Activated CD4-positive, alpha-beta T cell treated with anti-CD3 and anti-CD28 coated beads for 36 hours (primary cell): ENCODE results near the gene RLN3. TPM values are rescaled to one million over a fixed set of nuclear protein-coding genes. Genes with fewer than 3 reads are reported as not detected.

ENCODE experiments used
- ATAC-seq: fragments of 200-7000 bp; cut with Tn5 transposase; one replicate; pipeline ENCODE4 v1.10.0; 2021; ENCODE audit warnings: mild to moderate bottlenecking, moderate library complexity
- CTCF ChIA-PET: fragments of 350-600 bp; sonication (Branson Sonifier 250); formaldehyde crosslinking; loops from one replicate; lab custom pipeline; 2021; ENCODE audit warnings: antibody characterized with exemption; lab: Charles Lee
- POLR2A ChIA-PET: fragments of 350-600 bp; sonication (Branson Sonifier 250); formaldehyde crosslinking; loops from one replicate; lab custom pipeline; 2021; ENCODE audit warnings: antibody characterized with exemption, inconsistent platforms; lab: Charles Lee
- DNase-seq: peaks from one replicate; pipeline ENCODE4 v3.0.0-alpha.2; 2020
- H3K27ac Mint-ChIP-seq: one replicate; pipeline ENCODE4 v1.8.0; 2021; ENCODE audit warnings: mixed read lengths
- H3K27me3 Mint-ChIP-seq: one replicate; pipeline ENCODE4 v1.8.0; 2021; ENCODE audit warnings: mixed read lengths
- H3K36me3 Mint-ChIP-seq: one replicate; pipeline ENCODE4 v1.8.0; 2021; ENCODE audit warnings: low read depth, mixed read lengths
- H3K4me1 Mint-ChIP-seq: one replicate; pipeline ENCODE4 v1.8.0; 2021; ENCODE audit warnings: mixed read lengths
- H3K4me3 Mint-ChIP-seq: one replicate; pipeline ENCODE4 v1.8.0; 2021; ENCODE audit warnings: mild to moderate bottlenecking, moderate library complexity, mixed read lengths
- H3K9me3 Mint-ChIP-seq: one replicate; pipeline ENCODE4 v1.8.0; 2021; ENCODE audit warnings: low read depth, mixed read lengths
- intact Hi-C, 2 experiments: fragments of 100-400 bp; cut with DNase I in 1 of 2; cut with micrococcal nuclease in 1 of 2; formaldehyde crosslinking; loops; one replicate each; pipeline versions ENCODE4 v1.14.2 to v1.15.1; 2022 to 2024; cut with DNase I, micrococcal nuclease
- total RNA-seq, 2 experiments: library from RNA; stranded (reverse); gene quantifications; one replicate each; pipeline ENCODE4 v1.2.3, GENCODE V29; 2021

RLN3 gene
- total RNA-seq, 2 experiments from 2014 or later = not detected

DNA sequence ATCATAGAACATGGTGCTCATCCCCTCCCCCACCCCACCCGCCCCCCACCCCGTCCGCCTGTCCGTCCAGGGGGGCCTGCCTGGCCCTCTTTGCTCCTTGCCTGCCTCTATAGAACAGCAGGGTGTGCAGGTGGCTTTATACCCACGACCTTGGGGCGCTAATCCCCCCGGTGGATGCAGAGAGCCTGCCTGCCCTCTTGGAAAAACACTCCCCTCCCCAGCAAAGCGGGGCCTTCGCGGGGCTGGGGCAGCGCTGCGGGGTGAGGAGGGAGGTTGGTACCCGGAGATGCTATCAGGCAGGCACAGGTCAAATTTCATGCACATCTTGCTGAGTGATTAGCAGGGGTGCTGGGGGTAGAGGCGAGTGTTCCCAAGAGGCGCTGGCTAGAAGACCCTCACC, 43.8 kb upstream of the RLN3 start:
- CTCF ChIA-PET = interaction anchor here (0.6 to 1.1 kb wide), 2 partner anchors 58 to 80 kb away, joined by 3 read pairs; no protein-coding TSS in a partner anchor
- intact Hi-C loops = no loop called here
- Mint-ChIP-seq H3K36me3 (peaks cover 11% of the 10 kb centered on the region), H3K27ac (no peak overlapping the region), H3K4me1 (peaks cover 59% of the 10 kb centered on the region), H3K27me3 (no peaks in the 10 kb centered on the region), H3K9me3 (no peaks in the 10 kb centered on the region), H3K4me3 (no peak overlapping the region)
- ATAC-seq (no peak), DNase-seq (no peak)
- POLR2A ChIA-PET = no interaction called here

DNA sequence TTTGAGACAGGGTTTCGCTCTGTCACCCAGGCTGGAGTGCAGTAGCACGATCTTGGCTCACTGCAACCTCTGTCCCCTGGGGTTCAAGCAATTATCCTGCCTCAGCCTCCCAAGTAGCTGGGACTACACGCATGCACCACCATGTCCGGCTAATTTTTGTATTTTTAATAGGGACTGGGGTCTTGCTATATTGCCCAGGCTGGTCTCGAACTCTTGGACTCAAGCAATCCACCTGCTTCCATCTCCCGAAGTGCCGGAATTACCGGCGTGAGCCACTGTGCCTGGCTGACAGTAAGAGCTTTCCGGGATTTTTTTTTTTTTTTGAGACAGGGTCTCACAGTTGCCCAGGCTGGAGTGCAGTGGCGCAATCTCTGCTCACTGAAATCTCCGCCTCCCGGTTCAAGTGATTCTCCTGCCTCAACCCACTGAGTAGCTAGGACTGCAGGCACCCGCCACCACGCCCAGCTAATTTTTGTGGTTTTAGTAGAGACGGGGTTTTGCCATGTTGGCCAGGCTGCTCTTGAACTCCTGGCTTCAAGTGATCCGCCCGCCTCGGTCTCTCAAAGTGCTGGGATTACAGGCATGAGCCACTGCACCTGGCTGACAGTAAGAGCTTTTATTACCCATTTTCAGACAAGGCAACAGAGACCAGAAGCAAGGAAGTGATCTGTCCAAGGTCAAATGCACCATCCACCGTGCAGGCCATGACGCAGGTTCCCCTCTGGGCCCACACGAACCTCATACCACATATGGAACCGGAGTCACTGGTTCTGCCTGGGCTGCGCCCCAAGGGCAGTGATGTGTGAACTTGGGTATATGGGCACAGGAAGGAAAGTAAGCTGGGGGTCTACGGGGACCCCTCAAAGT, 42.8 kb upstream of the RLN3 start:
- Mint-ChIP-seq H3K4me3 (peak overlapping the region; percentile 1), H3K9me3 (no peaks in the 10 kb centered on the region), H3K27me3 (no peaks in the 10 kb centered on the region), H3K4me1 (peaks cover 63% of the 10 kb centered on the region), H3K36me3 (peaks cover 18% of the 10 kb centered on the region), H3K27ac (peak overlapping the region; percentile 97)
- CTCF ChIA-PET = interaction anchor here (0.6 to 1.6 kb wide), 5 partner anchors 19 to 222 kb away, joined by 3 to 4 read pairs (median 3); partner anchors contain the start of gene MISP3
- ATAC-seq = no peak
- intact Hi-C loops = loop anchor here in 1 of 2 experiments (5.0 kb wide), 2 partner anchors 33 to 47 kb away; partner anchors contain the start of genes DCAF15 and IL27RA
- peak; percentile 41 for DNase-seq
- POLR2A ChIA-PET = interaction anchor here (0.8 to 1.4 kb wide), 2 partner anchors 21 to 234 kb away, joined by 3 to 7 read pairs; partner anchors contain the start of gene RFX1

GRCh38 chr19:13985771-13986347, 42.1 kb upstream of the RLN3 start:
- H3K27me3 Mint-ChIP-seq = no peaks in the 10 kb centered on the region
- ATAC-seq (peak; percentile 8), DNase-seq (peak; percentile 53)
- H3K36me3 Mint-ChIP-seq = peaks cover 19% of the 10 kb centered on the region
- H3K27ac Mint-ChIP-seq = peak overlapping the region; percentile 97
- ChIA-PET CTCF (interaction anchor here (0.6 to 1.6 kb wide), 4 partner anchors 8 to 59 kb away, joined by 3 to 4 read pairs (median 4); no protein-coding TSS in a partner anchor), POLR2A (interaction anchor here (0.8 to 1.9 kb wide), 5 partner anchors 8 to 395 kb away, joined by 3 to 7 read pairs (median 5); partner anchors contain the start of genes ADGRE5 and RFX1)
- peaks cover 65% of the 10 kb centered on the region for H3K4me1 Mint-ChIP-seq
- peak overlapping the region; percentile 63 for H3K4me3 Mint-ChIP-seq
- intact Hi-C loops = loop anchor here (1.0 to 5.0 kb wide), 8 partner anchors 20 to 151 kb away; partner anchors contain the start of genes DCAF15 (in 2 of the 2), RFX1 (in 2 of the 2), BRME1 (in 1 of the 2) and CC2D1A (in 1 of the 2)
- H3K9me3 Mint-ChIP-seq = no peaks in the 10 kb centered on the region

DNA sequence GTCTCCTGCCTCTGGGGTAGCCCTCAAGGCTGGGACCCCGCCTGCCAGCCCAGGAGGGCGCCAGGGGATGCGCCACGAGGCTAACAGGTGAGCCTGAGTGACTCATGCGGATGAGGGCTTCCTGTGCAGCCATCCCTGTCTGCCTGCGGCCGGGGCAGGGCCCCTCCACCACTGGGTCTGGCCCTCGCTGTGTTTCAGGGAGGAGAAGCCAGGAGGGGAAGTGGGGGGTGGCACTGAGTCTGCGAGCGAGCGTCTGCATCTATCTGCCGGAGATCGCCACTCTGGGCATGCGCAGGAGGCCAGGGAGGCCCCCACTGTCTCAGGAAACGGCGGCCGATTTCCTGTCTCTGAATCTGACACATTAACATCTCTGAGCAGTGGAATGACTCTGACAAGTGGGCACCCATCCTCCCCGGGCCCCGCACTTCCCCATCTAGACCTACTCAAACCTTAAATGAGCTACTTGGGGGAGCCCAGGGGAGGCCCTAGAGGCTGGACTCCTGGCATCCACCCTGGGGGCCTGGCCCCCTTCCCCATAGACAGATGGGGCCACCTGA, 41.5 kb upstream of the RLN3 start:
- POLR2A ChIA-PET = interaction anchor here (1.0 to 1.9 kb wide), 3 partner anchors 9 to 394 kb away, joined by 3 to 6 read pairs (median 5); partner anchors contain the start of gene ADGRE5
- H3K27ac Mint-ChIP-seq = peak overlapping the region; percentile 97
- peaks cover 65% of the 10 kb centered on the region for H3K4me1 Mint-ChIP-seq
- no peaks in the 10 kb centered on the region for H3K27me3 Mint-ChIP-seq
- no peaks in the 10 kb centered on the region for H3K9me3 Mint-ChIP-seq
- intact Hi-C loops = loop anchor here (1.0 to 5.0 kb wide), 8 partner anchors 20 to 151 kb away; partner anchors contain the start of genes DCAF15 (in 2 of the 2), RFX1 (in 2 of the 2), BRME1 (in 1 of the 2) and CC2D1A (in 1 of the 2)
- peak; percentile 100 for DNase-seq
- H3K36me3 Mint-ChIP-seq = peaks cover 25% of the 10 kb centered on the region
- ATAC-seq = peak; percentile 92
- peak overlapping the region; percentile 63 for H3K4me3 Mint-ChIP-seq
- CTCF ChIA-PET = interaction anchor here (0.6 to 1.6 kb wide), 5 partner anchors 8 to 62 kb away, joined by 3 to 4 read pairs (median 3); no protein-coding TSS in a partner anchor

DNA sequence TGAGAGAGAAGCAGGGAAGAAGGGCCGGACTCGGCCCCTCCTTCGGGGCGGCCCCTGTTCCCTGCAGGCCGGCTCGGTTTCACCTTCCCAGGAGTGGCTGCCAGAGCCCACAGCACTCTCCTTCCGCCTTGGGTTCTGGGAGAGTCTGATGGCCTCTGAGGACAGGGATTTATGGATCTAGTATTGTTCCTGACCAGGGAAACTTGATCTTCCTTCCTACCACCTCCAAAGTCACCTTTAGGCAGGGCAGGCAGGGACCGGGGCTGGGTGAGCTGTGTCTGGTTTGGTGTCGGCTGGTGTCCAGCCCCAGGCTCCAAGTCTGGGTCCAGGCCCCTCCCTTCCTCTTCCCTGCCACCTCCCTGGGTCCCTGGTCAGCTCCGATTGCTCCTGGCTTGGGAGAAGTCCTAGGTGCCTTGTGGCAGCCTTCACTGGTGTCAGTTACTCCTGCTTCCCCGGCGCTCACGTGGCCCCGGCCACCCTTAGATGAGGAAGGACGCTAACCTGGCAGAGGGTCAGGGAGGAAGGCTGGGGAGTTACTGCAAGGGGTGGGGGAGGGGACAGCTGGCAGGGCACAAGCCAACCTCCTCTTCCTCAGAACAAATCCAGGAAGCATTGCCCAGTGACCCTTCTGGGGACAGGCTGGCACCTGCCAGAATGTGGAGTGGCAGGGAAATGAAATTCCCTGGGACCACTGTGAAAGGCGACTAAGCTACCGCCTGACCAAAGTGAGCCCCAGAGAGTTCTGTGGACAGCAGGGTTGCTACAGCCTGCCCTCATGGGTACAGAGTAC, 40.7 kb upstream of the RLN3 start:
- Mint-ChIP-seq H3K9me3 (no peaks in the 10 kb centered on the region), H3K36me3 (peaks cover 27% of the 10 kb centered on the region), H3K4me1 (peaks cover 65% of the 10 kb centered on the region), H3K27me3 (no peaks in the 10 kb centered on the region), H3K27ac (peak overlapping the region; percentile 97), H3K4me3 (peak overlapping the region; percentile 63)
- intact Hi-C loops = loop anchor here in 1 of 2 experiments (5.0 kb wide), 2 partner anchors 35 to 45 kb away; partner anchors contain the start of genes DCAF15 and IL27RA
- CTCF ChIA-PET = interaction anchor here (0.5 to 0.6 kb wide), 2 partner anchors 61 to 359 kb away, joined by 3 read pairs; no protein-coding TSS in a partner anchor
- POLR2A ChIA-PET = interaction anchor here (0.6 to 1.9 kb wide), 5 partner anchors 10 to 394 kb away, joined by 3 to 6 read pairs (median 3); partner anchors contain the start of gene ADGRE5
- no peak for ATAC-seq
- no peak for DNase-seq

DNA sequence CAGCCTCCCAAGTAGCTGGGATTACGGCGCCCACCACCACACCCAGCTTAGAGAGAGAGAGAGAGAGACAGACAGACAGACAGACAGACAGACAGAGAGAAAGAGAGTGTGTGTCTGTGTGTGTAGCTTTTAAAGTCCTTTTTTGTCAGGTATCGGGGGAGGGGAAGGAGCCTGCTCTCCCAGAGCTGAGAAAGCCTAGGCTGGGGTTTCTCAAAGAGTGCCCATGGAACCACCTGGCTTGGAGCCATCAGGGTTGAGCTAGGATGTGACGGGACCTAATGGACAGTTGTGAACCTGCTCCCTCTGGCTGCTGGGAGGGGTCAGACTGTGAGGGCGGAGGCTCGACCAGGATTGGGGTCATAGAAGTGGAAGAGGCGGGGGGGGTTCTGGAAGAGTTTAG, 38.5 kb upstream of the RLN3 start:
- H3K27me3 Mint-ChIP-seq = no peaks in the 10 kb centered on the region
- intact Hi-C loops = loop anchor here in 1 of 2 experiments (5.0 kb wide), 2 partner anchors 37 to 43 kb away; partner anchors contain the start of genes DCAF15 and IL27RA
- peaks cover 51% of the 10 kb centered on the region for H3K4me1 Mint-ChIP-seq

GRCh38 chr19:13990085-13990484, 37.9 kb upstream of the RLN3 start:
- Mint-ChIP-seq H3K27me3 (no peaks in the 10 kb centered on the region), H3K36me3 (peaks cover 29% of the 10 kb centered on the region), H3K9me3 (no peaks in the 10 kb centered on the region), H3K4me1 (peaks cover 46% of the 10 kb centered on the region), H3K27ac (peak overlapping the region; percentile 10), H3K4me3 (no peak overlapping the region)
- ChIA-PET CTCF (no interaction called here), POLR2A (interaction anchor here (1.1 kb wide), 1 partner anchor 18 kb away, joined by 4 read pairs; no protein-coding TSS in a partner anchor)
- intact Hi-C loops = no loop called here
- no peak for ATAC-seq
- DNase-seq = no peak

More for the DNA sequence above, 38.5 kb upstream of the RLN3 start:
- H3K4me3 Mint-ChIP-seq = no peak overlapping the region
- no peaks in the 10 kb centered on the region for H3K9me3 Mint-ChIP-seq
- DNase-seq (no peak), ATAC-seq (no peak)
- H3K36me3 Mint-ChIP-seq = peaks cover 27% of the 10 kb centered on the region
- ChIA-PET CTCF (no interaction called here), POLR2A (interaction anchor here (1.1 to 1.4 kb wide), 2 partner anchors 17 to 19 kb away, joined by 3 to 4 read pairs; no protein-coding TSS in a partner anchor)
- peak overlapping the region; percentile 66 for H3K27ac Mint-ChIP-seq

DNA sequence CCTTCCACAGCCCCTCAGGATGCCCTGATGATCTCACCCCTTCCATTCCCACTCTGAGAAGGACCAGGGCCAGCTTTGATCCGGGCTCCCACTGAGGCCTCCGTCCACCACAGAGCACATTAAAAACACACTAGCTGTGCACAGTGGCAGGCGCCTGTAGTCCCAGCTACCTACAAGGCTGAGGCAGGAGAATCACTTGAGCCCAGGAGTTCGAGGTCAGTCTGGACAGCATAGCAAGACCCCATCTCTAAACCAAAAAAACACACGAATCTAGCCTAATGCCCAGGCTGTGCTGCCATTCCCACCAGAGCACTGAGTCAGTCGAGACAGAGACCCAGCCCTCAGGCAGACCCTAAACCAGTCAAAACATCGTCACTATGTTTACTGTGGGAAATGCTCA, 35.9 kb upstream of the RLN3 start:
- POLR2A ChIA-PET = no interaction called here
- ATAC-seq = no peak
- Mint-ChIP-seq H3K4me3 (no peak overlapping the region), H3K4me1 (peaks cover 29% of the 10 kb centered on the region), H3K27me3 (no peaks in the 10 kb centered on the region), H3K36me3 (peaks cover 29% of the 10 kb centered on the region), H3K27ac (no peak overlapping the region), H3K9me3 (no peaks in the 10 kb centered on the region)
- intact Hi-C loops = no loop called here
- CTCF ChIA-PET = interaction anchor here (1.3 to 2.3 kb wide), 2 partner anchors 56 to 60 kb away, joined by 4 read pairs; no protein-coding TSS in a partner anchor
- no peak for DNase-seq

DNA sequence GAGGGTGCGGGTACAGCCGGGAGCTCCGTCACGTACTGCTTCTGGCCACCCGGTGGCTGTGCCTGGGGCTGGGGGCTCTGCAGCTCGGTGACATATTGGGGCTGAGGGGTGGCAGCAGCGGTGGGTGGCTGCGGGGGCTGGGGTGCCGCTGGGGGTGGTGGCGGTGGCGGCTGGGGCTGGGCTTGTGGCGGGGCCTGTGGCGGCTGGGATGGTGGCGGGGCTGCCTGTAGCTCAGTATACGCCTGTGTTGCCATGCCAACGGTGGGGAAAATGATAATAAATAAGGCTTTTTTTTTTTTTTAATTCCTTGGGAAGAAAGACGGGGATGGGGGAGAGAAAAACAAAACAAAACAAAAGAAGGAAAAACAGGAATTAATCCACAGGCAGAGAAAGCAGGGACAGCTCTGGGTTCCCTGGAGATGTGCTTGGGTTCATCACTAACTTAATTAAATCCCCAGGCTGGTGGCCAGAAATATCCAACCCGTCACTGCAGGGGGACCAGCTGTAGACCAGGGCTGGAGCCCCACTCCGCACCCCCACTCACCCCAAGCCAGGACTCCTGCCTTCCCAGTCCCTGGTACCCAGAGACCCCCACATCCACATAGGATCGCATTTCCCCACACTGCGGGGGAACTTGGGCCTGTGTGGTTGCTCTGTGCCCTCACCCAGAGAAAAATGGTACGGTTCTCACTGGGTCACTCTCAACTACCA, 34.2 kb upstream of the RLN3 start:
- intact Hi-C loops = no loop called here
- H3K27ac Mint-ChIP-seq = no peak overlapping the region
- H3K9me3 Mint-ChIP-seq = peaks cover 1% of the 10 kb centered on the region
- DNase-seq = no peak
- no peaks in the 10 kb centered on the region for H3K27me3 Mint-ChIP-seq
- H3K4me3 Mint-ChIP-seq = no peak overlapping the region
- peaks cover 15% of the 10 kb centered on the region for H3K4me1 Mint-ChIP-seq
- ChIA-PET POLR2A (no interaction called here), CTCF (interaction anchor here (0.6 kb wide), 2 partner anchors 122 to 132 kb away, joined by 3 read pairs; no protein-coding TSS in a partner anchor)
- ATAC-seq = no peak
- peaks cover 30% of the 10 kb centered on the region for H3K36me3 Mint-ChIP-seq
